B cell (primary cell): Measurements from ENCODE around the gene TLL2. TPM values are rescaled to one million over a fixed set of nuclear protein-coding genes. Genes with fewer than 3 reads are reported as not detected.

Experiments used
- ATAC-seq: fragments of 200-7000 bp; cut with Tn5 transposase; one replicate; pipeline ENCODE4 v1.10.0; 2021; ENCODE audit warnings: low read depth, mild to moderate bottlenecking, moderate number of reproducible peaks, moderate library complexity
- CTCF ChIA-PET: fragments of 350-600 bp; sonication (Branson Sonifier 250); formaldehyde crosslinking; loops from one replicate; lab custom pipeline; 2021; ENCODE audit warnings: antibody characterized with exemption, inconsistent platforms; lab: Charles Lee
- POLR2A ChIA-PET: fragments of 350-600 bp; sonication (Branson Sonifier 250); formaldehyde crosslinking; loops from one replicate; lab custom pipeline; 2021; ENCODE audit warnings: antibody characterized with exemption; lab: Charles Lee
- DNase-seq: peaks from one replicate; pipeline ENCODE4 v3.0.0; 2013
- H2AFZ ChIP-seq: 2 replicates; pipeline ENCODE4 v1.6.1; 2012; ENCODE audit warnings: mild to moderate bottlenecking, low read depth, low read length; ENCODE audit not compliant: insufficient read depth, poor library complexity, severe bottlenecking
- H3K27ac ChIP-seq, 2 donors: 1 replicate in 1 of 2; 2 replicates in 1 of 2; pipeline ENCODE4 v1.5.1; 2012 to 2013; ENCODE audit warnings: low read length in 2 of 2, mild to moderate bottlenecking in 2 of 2, moderate library complexity in 1 of 2
- H3K27me3 ChIP-seq, 4 experiments: fragments of 200-600 bp in 1 of 4; sonication (generic) in 1 of 4; replicated peaks in 1 of 4; 1 replicate in 2 of 4; 2 replicates in 2 of 4; pipeline versions ENCODE4 v1.6.1 to v1.7.0; 2013 to 2016; ENCODE audit warnings: low read length in 3 of 4, mild to moderate bottlenecking in 2 of 4, mixed read lengths in 1 of 4, moderate library complexity in 1 of 4; ENCODE audit not compliant: insufficient read depth in 4 of 4, control insufficient read depth in 3 of 4; ENCODE audit errors: control extremely low read depth in 1 of 4
- H3K36me3 ChIP-seq, 2 experiments: replicated peaks in 1 of 2; 1 replicate in 1 of 2; 2 replicates in 1 of 2; pipeline versions ENCODE4 v1.6.1 to v1.7.1; 2013; ENCODE audit warnings: low read length in 1 of 2; ENCODE audit not compliant: insufficient read depth in 2 of 2, control insufficient read depth in 1 of 2; ENCODE audit errors: control extremely low read depth in 1 of 2, extremely low read depth in 1 of 2
- H3K4me1 ChIP-seq, 2 donors: fragments of 200-600 bp in 1 of 2; sonication (generic) in 1 of 2; 1 replicate in 1 of 2; 2 replicates in 1 of 2; pipeline versions ENCODE4 v1.5.1 to v1.6.1; 2013 to 2017; ENCODE audit warnings: low read length in 2 of 2; ENCODE audit not compliant: control insufficient read depth in 2 of 2, insufficient read depth in 2 of 2
- H3K4me2 ChIP-seq: replicated peaks from 2 replicates; pipeline ENCODE3; 2012; ENCODE audit warnings: mild to moderate bottlenecking, low read depth, low read length; ENCODE audit not compliant: poor library complexity, severe bottlenecking
- H3K4me3 ChIP-seq, 5 experiments: fragments of 200-600 bp in 1 of 5; sonication (generic) in 1 of 5; 1 replicate in 3 of 5; 2 replicates in 2 of 5; pipeline versions ENCODE4 v1.5.1 to v1.7.0; 2011 to 2016; ENCODE audit warnings: low read length in 4 of 5, mild to moderate bottlenecking in 4 of 5, low read depth in 2 of 5, control low read depth in 1 of 5, moderate library complexity in 1 of 5; ENCODE audit not compliant: insufficient read depth in 1 of 5; ENCODE audit errors: control extremely low read depth in 1 of 5, extremely low read depth in 1 of 5
- H3K79me2 ChIP-seq: fragments of 200-600 bp; sonication (generic); one replicate; pipeline ENCODE4 v1.6.0; 2016; ENCODE audit warnings: low read length; ENCODE audit not compliant: control insufficient read depth, insufficient read depth
- H3K9ac ChIP-seq: fragments of 200-600 bp; sonication (generic); 2 replicates; pipeline ENCODE4 v1.6.1; 2017; ENCODE audit warnings: mild to moderate bottlenecking, low read length, moderate library complexity
- H3K9me3 ChIP-seq, 3 donors: one replicate each; pipeline versions ENCODE4 v1.6.1 to v1.7.1; 2013; ENCODE audit warnings: low read length in 2 of 3; ENCODE audit not compliant: control insufficient read depth in 2 of 3, insufficient read depth in 1 of 3; ENCODE audit errors: control extremely low read depth in 1 of 3
- H4K20me1 ChIP-seq: 2 replicates; pipeline ENCODE4 v1.6.0; 2012; ENCODE audit warnings: mild to moderate bottlenecking, low read length; ENCODE audit not compliant: insufficient read depth, control insufficient read depth, poor library complexity, severe bottlenecking
- H3K27ac Mint-ChIP-seq: one replicate; pipeline ENCODE4 v1.8.0; 2021; ENCODE audit warnings: mixed read lengths
- H3K27me3 Mint-ChIP-seq: one replicate; pipeline ENCODE4 v1.8.0; 2021; ENCODE audit warnings: mixed read lengths
- H3K4me1 Mint-ChIP-seq: one replicate; pipeline ENCODE4 v1.8.0; 2021; ENCODE audit warnings: mixed read lengths
- H3K4me3 Mint-ChIP-seq: one replicate; pipeline ENCODE4 v1.8.0; 2021; ENCODE audit warnings: mixed read lengths
- H3K9me3 Mint-ChIP-seq: one replicate; pipeline ENCODE4 v1.8.0; 2022; ENCODE audit warnings: mixed read lengths; ENCODE audit not compliant: insufficient read depth
- EZH2 ChIP-seq: IDR thresholded peaks from 2 replicates; pipeline ENCODE4 v1.6.1; 2012; ENCODE audit warnings: borderline replicate concordance, low read depth, mild to moderate bottlenecking, moderate library complexity, low read length; ENCODE audit not compliant: insufficient read depth, poor library complexity, severe bottlenecking
- WGBS: methylation state at CpG from one replicate; pipeline ENCODE4 v1.1.5; 2013; ENCODE audit warnings: missing lambda C conversion rate; ENCODE audit not compliant: insufficient coverage; 5-methylcytosine and 5-hydroxymethylcytosine counted together
- intact Hi-C: fragments of 100-400 bp; cut with micrococcal nuclease; formaldehyde crosslinking; loops from one replicate; pipeline ENCODE4 v1.10.0; 2022
- polyA plus RNA-seq: library from polyadenylated mRNA; depleted of rRNA; stranded (reverse); fragments of >200 nt; gene quantifications from 2 replicates; pipeline ENCODE4 v1.2.3, GENCODE V29; 2012
- total RNA-seq, 2 donors: library from RNA; stranded (reverse); fragments of 120-200 nt in 1 of 2; gene quantifications; 1 replicate in 1 of 2; 2 replicates in 1 of 2; pipeline versions ENCODE4 v1.2.3 to v1.2.4, GENCODE V29; 2013 to 2022
- TF ChIP-seq, protein P1 (sequence below): fragments of 200-600 bp; IDR thresholded peaks from one replicate; pipeline ENCODE4 v1.8.0; 2022; ENCODE audit warnings: antibody characterized with exemption, mild to moderate bottlenecking

Gene TLL2
- total and polyA plus RNA-seq, 2 donors (not counting 1 experiment from before 2014, with no cell fraction given): 0.13 to 0.47 TPM

GRCh38 chr10:96421995-96422394, 91.7 kb downstream of the TLL2 start:
- no peak overlapping the region for H3K9ac ChIP-seq
- no peaks in the 10 kb centered on the region for H3K79me2 ChIP-seq
- no peak overlapping the region for H3K27ac ChIP-seq
- peaks cover 0 to 4% (median 2%) of the 10 kb centered on the region in 4 experiments for H3K27me3 ChIP-seq
- Mint-ChIP-seq H3K4me3 (no peak overlapping the region), H3K27ac (no peak overlapping the region), H3K27me3 (peaks cover 19% of the 10 kb centered on the region), H3K9me3 (no peaks in the 10 kb centered on the region), H3K4me1 (no peaks in the 10 kb centered on the region)
- no peak for TF ChIP-seq EZH2
- TF ChIP-seq, protein P1, sequence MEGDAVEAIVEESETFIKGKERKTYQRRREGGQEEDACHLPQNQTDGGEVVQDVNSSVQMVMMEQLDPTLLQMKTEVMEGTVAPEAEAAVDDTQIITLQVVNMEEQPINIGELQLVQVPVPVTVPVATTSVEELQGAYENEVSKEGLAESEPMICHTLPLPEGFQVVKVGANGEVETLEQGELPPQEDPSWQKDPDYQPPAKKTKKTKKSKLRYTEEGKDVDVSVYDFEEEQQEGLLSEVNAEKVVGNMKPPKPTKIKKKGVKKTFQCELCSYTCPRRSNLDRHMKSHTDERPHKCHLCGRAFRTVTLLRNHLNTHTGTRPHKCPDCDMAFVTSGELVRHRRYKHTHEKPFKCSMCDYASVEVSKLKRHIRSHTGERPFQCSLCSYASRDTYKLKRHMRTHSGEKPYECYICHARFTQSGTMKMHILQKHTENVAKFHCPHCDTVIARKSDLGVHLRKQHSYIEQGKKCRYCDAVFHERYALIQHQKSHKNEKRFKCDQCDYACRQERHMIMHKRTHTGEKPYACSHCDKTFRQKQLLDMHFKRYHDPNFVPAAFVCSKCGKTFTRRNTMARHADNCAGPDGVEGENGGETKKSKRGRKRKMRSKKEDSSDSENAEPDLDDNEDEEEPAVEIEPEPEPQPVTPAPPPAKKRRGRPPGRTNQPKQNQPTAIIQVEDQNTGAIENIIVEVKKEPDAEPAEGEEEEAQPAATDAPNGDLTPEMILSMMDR: no peak
- DNase-seq: no peak
- no peaks in the 10 kb centered on the region for H3K36me3 ChIP-seq
- H3K4me3 ChIP-seq: no peak overlapping the region
- intact Hi-C loops: no loop called here
- no peak overlapping the region for H3K4me2 ChIP-seq
- no peaks in the 10 kb centered on the region for H3K4me1 ChIP-seq
- no CpG with 5 or more reads among the region's 1 CpG for WGBS
- no peaks in the 10 kb centered on the region for H3K9me3 ChIP-seq
- H2AFZ ChIP-seq: no peak overlapping the region
- H4K20me1 ChIP-seq: no peaks in the 10 kb centered on the region
- ATAC-seq: no peak
- CTCF ChIA-PET: interaction anchor here (0.7 to 0.9 kb wide), 7 partner anchors 8 to 1414 kb away, joined by 3 to 6 read pairs (median 3); no protein-coding TSS in a partner anchor
- POLR2A ChIA-PET: no interaction called here

GRCh38 chr10:96420228-96421009, 93.3 kb downstream of the TLL2 start:
- no peak overlapping the region for H3K9ac ChIP-seq
- Mint-ChIP-seq H3K27me3 (peaks cover 15% of the 10 kb centered on the region), H3K9me3 (no peaks in the 10 kb centered on the region), H3K4me1 (no peaks in the 10 kb centered on the region), H3K4me3 (no peak overlapping the region), H3K27ac (no peak overlapping the region)
- 96% methylated on average over 11 of the region's 15 CpGs for WGBS
- no peaks in the 10 kb centered on the region for H3K4me1 ChIP-seq
- no peaks in the 10 kb centered on the region for H4K20me1 ChIP-seq
- no peak for TF ChIP-seq EZH2
- TF ChIP-seq, protein P1: no peak
- CTCF ChIA-PET: interaction anchor here (0.6 kb wide), 1 partner anchor 50 kb away, joined by 3 read pairs; no protein-coding TSS in a partner anchor
- H3K27ac ChIP-seq: no peak overlapping the region
- H3K4me3 ChIP-seq: no peak overlapping the region
- no peak overlapping the region for H3K4me2 ChIP-seq
- POLR2A ChIA-PET: no interaction called here
- H3K79me2 ChIP-seq: no peaks in the 10 kb centered on the region
- no peaks in the 10 kb centered on the region for H3K9me3 ChIP-seq
- no peak overlapping the region for H2AFZ ChIP-seq
- DNase-seq (no peak), ATAC-seq (no peak)
- H3K36me3 ChIP-seq: no peaks in the 10 kb centered on the region
- intact Hi-C loops: no loop called here
- peaks cover 0 to 3% (median 1%) of the 10 kb centered on the region in 4 experiments for H3K27me3 ChIP-seq
